OCI-M1 (cell line): ENCODE data around the gene LARP4.
"Not testable (repeated sequence)": the region's sequence is repeated elsewhere in the genome, so short reads cannot be mapped to it uniquely, and the experiment has no call there.

Source experiments
- DNase-seq: peaks from one replicate; lab custom pipeline; 2025; lab: John Stamatoyannopoulos, UW

Gene LARP4

DNA sequence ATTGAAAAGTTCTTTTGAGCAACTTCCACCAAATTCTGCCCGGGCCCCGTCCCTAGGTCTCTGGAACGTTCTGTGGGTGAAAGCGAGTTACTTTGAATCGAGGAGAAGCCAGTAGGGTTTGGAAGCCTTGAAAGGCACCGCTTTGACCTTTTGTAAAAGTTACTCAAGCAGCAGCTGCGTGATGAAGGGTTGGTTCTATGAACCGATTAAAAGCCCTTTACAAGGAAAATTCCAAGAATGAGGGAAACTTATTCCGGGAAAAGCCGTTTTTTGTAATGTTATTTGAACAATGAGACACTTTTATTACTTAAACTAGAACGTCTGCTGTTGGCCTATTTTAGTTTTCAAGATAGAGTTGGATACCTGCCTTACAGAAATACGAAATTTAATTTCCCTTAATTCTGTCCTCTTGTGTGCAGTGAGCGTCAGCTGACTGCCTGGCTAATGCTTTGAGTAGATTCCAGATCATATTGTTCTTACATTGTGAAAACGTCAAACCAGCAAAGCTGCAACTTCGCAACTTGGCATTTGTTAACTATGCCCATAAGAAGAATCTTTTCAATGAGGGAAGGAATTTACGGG, 906 bp downstream of the LARP4 start:
- DNase-seq, result peak; percentile 78

DNA sequence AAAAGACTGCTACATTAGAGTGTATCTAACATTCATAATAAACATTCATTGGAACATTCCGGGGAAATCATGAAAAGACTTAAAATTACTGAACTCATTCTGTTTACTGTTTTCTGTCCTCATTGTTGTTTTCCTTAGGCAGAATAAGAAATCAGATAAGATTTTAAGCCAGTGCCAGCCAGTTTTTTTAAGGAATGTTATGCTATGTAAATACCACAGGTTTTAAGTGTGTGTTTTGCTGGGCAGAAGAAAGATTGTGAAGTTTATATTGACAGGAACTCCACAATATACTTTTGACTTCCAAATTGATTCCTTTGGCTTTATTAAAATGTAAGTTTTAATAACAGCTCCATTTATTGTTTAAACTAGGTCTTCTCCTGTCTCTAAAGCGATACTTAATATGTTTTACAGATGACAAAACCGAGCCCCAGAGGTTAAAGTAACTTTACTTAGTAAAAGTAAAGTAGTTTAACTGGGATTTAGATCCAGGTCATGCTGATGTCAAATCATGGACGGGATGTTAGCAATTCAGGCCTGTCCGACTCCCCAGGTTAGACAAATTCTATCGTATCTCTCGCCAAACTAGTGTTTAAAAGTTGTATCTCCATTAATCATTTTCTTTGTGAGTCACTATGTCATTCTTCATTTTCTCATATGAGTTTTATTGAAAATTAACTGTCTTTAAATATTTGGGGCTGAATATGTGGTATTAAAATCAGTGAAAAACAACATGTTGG, 1.7 kb downstream of the LARP4 start:
- peak; percentile 65 for DNase-seq

DNA sequence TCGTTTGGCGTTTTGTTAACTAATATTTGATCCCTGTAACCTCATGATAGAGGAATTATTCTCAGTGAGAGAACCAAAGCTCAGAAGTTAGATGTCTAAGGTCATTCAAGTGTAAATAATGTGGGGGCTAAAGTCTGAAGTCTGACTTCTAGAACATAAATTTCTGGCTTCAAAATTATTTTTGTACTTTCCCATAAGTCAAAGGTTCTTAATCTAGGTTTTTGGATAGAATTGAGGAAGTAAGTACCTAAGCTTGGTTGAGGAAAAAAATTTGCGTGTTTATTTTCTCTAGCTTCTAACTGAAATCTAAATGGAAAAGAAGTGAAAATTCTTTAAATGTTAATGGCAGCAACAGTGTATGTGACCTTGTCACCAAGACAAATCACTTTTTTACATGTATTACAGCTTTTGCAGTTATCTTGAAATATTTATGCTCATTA, 2.3 kb downstream of the LARP4 start:
- peak; percentile 72 for DNase-seq

DNA sequence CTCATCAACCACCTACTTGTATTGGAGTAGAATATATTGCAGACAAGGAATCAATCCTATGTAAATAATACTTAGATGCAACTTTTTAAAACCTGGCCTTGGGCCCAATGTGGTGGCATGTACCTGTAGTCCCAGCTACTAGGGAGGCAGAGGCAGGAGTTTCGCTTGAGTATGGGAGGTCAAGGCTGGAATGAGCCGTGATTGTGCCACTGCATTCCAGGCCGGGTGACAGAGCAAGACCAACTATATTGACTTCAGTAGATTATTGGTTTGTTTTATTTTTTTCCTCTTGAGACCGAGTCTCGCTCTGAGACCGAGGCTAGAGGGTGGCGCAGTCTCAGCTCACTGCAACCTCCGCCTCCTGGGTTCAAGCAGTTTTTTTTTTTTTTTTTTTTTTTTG, 3.6 kb downstream of the LARP4 start:
- no peak for DNase-seq

DNA sequence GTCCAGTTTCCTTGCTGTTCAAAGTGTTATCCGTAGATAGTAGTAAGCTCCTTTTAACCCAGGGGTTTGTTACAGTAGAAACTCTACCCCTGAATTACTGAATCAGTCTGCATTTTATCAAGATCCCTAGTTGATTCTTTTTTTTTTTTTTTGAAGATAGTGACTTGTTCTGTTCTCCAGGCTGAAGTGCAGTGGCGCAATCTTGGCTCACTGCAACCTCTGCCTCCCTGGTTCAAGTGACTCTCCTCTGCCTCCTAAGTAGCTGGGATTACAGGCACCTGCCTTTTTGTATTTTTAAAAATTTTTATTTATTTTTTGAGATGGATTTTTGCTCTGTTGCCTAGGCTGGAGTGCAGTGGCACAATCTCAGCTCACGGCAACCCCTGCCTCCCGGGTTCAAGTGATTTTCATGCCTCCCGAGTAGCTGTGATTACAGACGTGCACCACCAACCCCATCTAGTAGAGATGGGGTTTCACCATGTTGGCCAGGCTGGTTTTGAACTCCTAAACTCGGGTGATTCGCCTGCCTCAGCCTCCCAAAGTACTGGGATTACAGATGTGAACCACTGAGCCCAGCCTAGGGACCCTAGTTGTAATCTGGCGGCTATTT, 10.5 kb downstream of the LARP4 start:
- peak; percentile 9 for DNase-seq

DNA sequence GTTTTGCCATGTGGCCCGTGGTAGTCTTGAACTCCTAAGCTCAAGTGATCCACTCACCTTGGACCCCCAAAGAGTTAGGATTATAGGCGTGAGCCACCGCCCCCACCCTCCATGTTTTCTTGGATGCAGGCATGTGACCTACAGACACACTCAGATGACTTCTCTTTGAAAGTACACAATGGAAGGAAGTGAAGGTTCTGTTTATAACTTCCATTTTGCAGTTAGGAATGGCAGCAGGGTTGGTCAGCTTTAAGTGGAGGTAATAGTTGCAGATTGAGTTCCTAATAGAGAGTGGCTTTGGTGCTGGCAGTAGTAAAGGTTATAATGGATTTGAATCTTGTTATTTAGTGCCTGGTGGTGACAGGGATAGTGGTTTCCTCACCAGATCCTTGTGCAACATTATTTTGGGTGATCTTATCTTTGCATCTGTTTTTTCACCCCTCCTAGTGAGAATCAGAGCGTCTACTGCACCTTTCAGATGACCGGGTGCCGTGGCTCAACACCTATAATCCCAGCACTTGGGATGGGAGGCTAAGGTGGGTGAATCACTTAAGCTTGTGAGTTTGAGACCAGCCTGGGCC, 15.3 kb downstream of the LARP4 start:
- DNase-seq, result no peak

DNA sequence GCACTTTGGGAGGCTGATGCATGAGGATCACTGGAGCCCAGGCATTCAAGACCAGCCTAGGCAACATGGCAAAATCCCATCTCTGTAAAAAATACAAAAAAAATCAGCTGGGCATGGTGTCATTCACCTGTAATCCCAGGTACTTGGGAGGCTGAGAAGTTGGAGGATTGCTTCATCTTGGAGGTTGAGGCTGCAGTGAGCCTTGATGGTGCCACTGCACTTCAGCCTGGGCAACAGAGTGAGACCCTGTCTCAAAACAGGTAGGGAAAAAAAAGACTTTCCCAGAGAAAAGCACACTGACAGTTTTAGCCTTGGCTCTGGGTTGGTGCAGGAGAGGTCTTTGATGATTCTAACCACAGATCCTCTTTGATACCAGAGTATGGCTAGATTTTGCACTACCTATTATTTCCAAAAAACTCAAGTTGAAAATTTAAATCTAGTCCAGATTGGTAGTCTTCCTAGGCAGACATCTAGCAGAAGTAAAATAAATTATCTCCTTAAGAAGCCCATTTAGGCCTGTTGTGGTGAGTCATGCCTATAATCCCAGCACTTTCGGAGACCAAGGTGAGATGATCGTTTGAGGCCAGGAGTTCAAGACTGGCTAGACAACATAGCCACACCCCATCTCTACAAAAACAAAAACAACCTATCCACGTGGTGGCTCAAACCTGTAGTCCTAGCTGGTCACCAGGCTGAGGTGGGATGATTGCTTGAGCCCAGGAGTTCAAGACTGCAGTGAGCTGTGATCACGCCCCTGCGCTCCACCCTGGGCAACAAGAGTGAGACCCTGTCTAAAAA, 18.6 kb downstream of the LARP4 start:
- DNase-seq, result no peak

DNA sequence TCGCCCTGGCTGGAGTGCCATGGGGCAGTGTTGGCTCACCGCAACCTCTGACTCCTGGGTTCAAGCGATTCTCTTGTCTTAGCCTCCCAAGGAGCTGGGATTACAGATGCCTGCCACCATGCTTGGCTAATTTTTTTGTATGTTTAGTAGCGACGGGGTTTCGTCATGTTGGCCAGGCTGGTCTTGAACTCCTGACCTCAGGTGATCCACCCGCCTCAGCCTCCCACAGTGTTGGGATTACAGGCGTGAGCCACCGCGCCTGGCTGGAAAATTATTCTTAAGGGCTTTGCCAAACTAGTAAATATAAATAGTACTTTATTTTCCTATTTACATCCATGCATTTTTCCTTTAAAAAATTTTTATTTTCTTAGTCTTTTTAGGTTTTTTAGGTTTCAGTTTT, 22.2 kb downstream of the LARP4 start:
- not testable (repeated sequence) for DNase-seq

DNA sequence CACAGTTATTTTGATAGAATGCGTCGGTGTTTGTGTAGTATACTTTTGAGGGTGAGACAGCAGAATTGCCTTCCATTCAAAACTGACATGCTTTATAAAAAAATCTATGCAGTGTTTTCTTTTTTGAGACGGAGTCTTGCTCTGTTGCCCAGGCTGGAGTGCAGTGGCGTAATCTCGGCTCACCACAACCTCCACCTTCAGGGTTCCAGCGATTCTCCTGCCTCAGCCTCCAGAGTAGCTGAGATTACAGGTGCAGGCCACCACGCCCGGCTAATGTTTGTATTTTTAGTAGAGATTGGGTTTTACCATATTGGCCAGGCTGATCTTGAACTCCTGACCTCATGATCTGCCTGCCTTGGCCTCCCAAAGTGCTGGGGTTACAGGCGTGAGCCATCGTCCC, 22.7 kb downstream of the LARP4 start:
- not testable (repeated sequence) for DNase-seq

DNA sequence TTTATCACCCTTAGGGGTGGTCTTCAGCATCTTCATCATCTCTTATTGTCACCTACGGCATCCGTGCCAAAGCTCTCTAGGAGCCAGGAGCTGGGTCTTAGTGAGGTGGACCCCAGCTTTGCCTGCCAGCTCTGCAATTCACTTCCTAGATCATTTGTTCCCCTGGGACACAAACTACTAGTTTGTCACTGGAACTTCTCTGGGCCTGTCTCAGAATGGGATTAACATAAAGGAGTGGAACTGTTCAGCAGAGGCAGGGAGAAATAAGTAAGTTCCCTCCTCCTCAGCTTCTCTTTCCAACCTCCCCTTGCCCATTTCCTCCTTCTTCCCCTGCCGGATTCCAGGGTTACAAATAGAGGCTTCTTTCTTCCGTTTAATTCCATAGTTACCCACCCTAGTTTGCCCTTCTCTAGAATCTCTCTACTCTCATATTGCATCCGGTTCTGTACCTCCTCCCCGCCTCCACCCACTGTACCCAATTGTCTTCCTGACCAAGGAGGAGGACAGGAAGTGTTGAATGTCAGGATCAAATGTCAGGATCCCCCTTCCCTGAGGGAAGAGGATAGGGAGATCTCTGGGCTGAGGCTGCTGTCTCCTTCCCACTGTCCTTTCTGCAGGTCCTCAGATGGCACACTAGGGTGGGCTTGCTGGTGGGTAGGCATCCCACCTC, 25.0 kb downstream of the LARP4 start:
- DNase-seq, result no peak

DNA sequence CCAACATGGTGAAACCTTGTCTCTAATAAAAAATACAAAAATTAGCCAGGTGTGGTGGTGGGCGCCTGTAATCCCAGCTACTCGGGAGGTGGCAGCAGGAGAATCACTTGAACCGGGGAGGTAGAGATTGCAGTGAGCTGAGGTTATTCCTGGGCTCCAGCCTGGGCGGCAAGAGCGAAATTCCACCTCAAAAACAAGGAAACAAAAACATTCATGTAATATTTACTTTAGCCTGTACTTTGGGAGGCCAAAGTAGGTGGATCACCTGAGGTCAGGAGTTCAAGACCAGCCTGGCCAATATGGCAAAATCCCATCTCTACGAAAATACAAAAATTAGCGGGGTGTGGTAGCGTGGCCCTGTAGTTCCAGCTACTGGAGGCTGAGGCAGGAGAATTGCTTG, 31.0 kb downstream of the LARP4 start:
- not testable (repeated sequence) for DNase-seq

DNA sequence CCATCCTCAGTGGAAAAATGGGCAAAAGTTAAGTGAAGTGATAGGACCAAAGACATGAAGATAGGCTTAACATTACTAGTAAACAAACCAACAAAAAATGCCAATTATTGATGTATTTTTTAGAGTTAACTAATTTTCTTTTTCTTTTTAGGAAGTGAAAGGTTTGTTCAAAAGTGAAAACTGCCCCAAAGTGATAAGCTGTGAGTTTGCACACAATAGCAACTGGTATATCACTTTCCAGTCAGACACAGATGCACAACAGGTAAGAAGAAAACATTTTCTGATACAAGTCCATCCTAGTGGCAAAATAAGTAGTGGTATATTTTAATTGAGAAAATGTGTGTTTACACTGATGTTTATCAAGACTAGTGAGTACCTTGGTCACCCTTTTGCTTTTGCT, 39.6 kb downstream of the LARP4 start:
- DNase-seq, result no peak

DNA sequence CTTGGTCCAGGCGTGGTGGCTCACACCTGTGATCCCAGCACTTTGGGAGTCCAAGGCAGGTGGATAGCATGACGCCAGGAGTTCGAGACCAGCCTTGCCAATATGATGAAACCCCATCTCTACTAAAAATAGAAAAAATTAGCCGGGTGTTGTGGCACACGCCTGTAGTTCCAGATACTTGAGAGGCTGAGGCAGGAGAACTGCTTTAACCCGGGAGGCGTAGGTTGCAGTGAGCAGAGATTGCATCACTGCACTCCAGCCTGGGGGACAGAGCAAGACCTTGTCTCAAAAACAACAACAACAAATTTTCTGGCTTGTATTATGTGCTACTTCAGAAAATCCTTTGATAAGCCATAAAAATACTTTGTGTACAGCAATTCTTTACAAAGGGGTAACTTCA, 41.1 kb downstream of the LARP4 start:
- DNase-seq, result no peak

DNA sequence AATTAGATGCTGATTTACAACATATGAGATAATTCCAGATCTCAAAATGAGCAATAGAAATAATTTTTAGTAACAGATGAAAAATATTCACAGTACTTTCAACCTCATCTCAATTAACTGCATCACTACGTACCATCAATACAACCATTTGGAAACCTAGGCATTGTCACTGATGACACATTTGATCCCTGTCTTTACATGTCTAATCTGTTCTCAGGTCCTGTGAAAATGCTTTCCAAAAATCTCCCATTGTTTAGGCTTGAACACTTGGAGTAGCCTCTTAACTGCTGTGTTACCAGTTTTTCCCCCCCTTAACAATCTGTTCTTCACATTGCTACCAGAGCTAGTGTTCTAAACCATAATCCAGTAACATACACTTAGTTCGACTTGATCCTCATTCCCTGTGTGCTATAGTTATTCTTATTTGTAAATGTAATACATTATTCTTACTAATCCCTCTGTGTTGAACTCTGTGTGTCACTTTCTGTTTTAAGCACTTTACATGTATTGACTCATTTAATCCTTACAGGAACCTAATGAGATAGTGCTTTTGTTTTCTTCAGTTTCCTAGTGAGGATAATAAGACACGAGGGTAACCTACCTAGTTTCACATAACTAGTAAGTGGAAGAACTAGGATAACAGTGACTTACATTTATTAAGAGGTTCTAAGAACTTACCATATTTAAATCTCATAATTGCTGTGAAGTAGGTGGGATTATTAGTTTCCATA, 41.7 kb downstream of the LARP4 start:
- no peak for DNase-seq

DNA sequence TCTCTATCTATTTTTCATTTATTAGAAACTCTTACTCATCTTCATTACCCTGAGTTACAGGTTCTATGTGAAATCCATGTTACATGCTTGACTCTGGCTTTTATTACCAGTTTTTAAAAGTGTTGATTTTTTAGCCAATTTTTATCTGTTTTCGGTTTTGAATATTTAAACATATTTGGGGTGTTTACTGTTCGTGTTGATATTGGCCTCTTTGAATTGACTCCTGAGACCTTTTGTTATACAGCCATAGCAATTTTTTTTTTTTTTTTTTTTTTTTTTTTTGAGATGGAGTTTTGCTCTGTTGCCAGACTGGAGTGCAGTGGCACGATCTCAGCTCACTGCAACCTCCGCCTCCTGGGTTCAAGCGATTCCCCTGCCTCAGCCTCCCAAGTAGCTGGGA, 49.0 kb downstream of the LARP4 start:
- DNase-seq, result not testable (repeated sequence)

DNA sequence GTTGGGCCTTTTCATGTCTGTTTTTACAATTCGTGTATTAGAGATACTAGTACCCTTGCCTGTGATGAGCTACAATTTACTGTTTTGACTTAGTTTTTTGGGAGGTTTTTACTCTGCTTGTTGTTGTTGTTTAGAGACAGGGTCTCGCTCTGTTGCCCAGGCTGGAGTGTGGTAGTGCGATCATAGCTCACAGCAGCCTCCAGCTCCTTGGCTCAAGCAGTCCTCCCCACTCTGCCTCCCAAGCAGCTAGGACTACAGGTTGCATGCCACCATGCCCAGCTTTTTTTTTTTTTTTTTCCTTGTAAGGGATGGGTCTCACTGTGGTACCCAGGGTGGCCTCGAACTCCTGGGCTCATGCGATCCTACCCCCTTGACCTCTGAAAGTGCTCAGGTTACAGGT, 52.1 kb downstream of the LARP4 start:
- no peak for DNase-seq

DNA sequence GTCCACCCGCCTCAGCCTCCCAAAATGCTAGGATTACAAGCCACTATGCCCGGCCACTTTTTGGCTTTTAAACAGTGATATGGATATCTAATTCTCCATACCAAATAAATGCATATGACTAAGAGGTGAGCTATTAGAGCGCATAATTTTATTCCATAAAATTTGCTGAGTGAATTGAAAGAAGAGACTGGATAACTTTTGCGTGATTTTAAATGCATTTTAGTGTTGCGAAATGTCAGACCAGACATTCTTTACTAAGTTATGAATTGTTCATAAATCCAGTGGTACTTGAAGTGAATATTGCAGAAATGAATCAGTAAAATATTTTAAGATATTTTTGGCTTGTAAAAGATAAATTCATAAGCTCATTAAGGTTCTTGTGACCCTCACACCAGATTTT, 53.2 kb downstream of the LARP4 start:
- no peak for DNase-seq

DNA sequence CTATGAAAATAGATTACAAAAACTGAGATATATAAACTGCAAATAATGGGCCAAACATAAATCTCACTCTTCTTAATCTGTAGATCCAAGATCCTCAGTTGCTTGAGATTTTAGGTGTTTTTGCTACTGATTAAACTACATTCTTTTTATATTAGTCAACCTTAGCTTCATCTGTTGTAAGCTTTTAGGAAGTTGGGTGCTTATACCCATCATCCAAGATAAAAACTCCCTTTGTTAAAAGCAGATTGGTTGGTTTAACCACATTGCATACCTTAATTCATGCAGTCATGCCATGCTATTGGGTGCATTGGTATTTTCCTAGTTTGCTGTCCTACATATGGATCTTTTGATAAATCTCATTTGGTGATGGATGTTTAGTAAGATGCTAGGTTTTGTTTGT, 57.9 kb downstream of the LARP4 start:
- DNase-seq, result no peak

DNA sequence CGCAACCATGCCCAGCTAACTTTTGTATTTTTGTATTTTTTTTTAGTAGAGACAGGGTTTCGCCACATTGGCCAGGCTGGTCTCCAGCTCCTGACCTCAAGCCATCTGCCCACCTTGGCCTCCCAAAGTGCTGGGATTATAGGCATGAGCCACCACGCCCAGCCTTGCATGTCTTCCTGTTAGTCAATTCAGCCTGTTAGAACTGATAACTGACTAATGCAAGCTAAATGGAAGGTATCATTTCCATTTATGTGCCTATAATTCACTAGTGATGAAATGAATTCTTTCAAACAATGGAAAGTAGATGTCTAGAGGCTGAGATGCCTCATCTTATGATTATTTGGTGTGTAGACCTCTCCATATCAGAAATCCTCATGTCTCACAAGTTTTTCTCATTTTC, 66.8 kb downstream of the LARP4 start:
- DNase-seq, result no peak

DNA sequence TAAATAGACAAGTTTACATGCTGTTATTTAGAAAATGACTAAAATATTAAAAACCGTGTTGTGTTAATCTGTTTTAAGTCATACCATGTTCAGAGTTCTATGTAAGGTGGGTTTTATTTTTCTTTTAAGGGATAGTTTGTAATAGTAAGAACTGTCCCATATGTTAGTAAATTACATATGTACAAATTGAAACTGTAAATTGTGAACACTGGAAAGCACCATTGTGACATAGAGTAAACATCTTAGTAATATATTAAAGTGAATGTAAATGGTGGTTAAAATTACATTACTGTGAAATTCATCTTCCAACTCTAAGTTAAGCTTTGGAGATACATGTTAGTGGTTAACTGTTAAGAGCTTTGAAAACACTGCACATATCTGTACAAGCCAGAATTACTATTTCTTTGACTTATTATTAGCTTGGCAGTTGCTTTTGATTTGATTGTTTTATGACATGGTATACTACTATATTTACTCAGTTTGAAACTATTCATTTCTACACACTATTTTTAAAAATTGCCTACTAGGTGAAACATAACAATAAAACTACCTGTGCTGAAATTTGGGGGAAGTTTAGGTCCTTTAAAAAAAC, 76.7 kb downstream of the LARP4 start:
- no peak for DNase-seq

DNA sequence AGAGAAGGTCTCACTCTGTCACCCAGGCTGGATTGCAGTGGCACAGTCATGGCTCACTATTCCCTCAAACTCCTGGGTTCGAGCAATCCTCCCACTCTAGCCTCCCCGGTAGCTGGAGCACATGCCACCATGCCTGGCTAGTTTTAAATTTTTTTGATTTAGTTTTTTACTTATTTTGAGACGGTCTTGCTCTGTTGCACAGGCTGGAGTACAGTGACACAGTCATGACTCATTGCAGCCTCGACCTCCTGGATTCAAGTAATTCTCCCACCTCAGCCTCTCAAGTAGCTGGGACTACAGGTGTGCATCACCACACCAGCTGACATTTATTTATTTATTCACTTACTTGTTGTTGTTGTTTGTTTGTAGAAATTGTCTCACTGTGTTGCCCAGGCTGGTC, 81.9 kb downstream of the LARP4 start:
- DNase-seq, result no peak
